GM23338 (cell line): Measurements from ENCODE around the gene EPHA6.

Source experiments
- EZH2 ChIP-seq: fragments of 200-600 bp; sonication (generic); IDR thresholded peaks from one replicate; pipeline ENCODE4 v1.8.0; 2017; ENCODE audit warnings: antibody characterized with exemption, mild to moderate bottlenecking, low read depth; ENCODE audit not compliant: unreplicated experiment
- EZH2phosphoT487 ChIP-seq: fragments of 200-600 bp; sonication (generic); IDR thresholded peaks from one replicate; pipeline ENCODE4 v1.8.1; 2018; ENCODE audit warnings: antibody characterized with exemption; ENCODE audit not compliant: unreplicated experiment
- JUNB ChIP-seq: IDR thresholded peaks from one replicate; pipeline ENCODE4 v1.6.1; 2016; ENCODE audit warnings: antibody characterized with exemption; ENCODE audit not compliant: unreplicated experiment
- NANOG ChIP-seq: IDR thresholded peaks from 2 replicates; pipeline ENCODE4 v1.6.1; 2016; ENCODE audit warnings: antibody characterized with exemption, borderline replicate concordance
- POLR2AphosphoS5 ChIP-seq: IDR thresholded peaks from 2 replicates; pipeline ENCODE4 v1.6.1; 2016; ENCODE audit warnings: antibody characterized with exemption, low read depth
- REST ChIP-seq: IDR thresholded peaks from one replicate; pipeline ENCODE4 v1.6.1; 2018; ENCODE audit warnings: antibody characterized with exemption; ENCODE audit not compliant: unreplicated experiment
- TF ChIP-seq, protein P1 (sequence below), 2 experiments: fragments of 200-600 bp in 1 of 2; sonication (generic) in 1 of 2; conservative IDR thresholded peaks; 2 replicates each; pipeline versions ENCODE4 v1.5.1 to v1.6.1; 2016 to 2017; ENCODE audit warnings: antibody characterized with exemption in 2 of 2, low read depth in 2 of 2, mild to moderate bottlenecking in 2 of 2, moderate library complexity in 1 of 2

DNA sequence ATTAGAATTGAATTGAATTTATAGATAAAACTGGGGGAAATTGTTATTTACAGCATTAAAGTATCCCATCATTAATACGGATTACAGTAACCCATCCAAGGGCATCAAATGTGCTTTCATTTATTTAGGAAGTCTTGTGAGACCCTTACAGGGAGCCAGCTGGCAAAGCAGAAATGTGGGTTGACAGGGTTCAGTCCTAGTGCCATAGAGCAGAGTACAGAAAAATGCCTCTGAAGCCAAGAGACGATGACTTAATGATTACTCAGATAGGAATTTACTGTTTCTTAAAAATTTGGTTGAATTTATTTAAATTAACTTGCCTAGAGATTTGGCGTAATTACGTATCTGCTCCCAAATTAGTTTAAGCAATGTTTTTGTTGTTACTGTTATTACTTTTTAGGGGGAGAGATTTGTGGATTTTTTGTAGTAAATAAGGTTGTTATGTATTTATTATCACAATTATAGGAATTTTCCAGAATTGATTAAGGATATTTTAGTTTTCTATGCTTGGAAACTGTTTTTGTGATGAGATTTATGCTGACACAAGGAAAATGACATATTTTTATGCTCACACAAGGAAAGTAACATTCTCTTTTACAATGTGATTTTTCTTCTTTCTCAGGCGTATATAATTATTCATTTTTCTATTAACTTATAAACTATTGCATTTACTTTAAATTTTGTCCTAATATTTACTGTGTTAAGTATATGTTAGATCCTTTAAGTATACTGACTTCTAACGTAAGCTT lies 152.0 kb downstream of the EPHA6 start:
- TF ChIP-seq, protein P1, sequence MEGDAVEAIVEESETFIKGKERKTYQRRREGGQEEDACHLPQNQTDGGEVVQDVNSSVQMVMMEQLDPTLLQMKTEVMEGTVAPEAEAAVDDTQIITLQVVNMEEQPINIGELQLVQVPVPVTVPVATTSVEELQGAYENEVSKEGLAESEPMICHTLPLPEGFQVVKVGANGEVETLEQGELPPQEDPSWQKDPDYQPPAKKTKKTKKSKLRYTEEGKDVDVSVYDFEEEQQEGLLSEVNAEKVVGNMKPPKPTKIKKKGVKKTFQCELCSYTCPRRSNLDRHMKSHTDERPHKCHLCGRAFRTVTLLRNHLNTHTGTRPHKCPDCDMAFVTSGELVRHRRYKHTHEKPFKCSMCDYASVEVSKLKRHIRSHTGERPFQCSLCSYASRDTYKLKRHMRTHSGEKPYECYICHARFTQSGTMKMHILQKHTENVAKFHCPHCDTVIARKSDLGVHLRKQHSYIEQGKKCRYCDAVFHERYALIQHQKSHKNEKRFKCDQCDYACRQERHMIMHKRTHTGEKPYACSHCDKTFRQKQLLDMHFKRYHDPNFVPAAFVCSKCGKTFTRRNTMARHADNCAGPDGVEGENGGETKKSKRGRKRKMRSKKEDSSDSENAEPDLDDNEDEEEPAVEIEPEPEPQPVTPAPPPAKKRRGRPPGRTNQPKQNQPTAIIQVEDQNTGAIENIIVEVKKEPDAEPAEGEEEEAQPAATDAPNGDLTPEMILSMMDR (conservative IDR thresholded peaks at IDR 0.05; ENCODE audit: low read depth in 2 of 2), result no peak
- no peak for TF ChIP-seq POLR2AphosphoS5
- no peak for TF ChIP-seq REST
- TF ChIP-seq EZH2, result no peak
- no peak for TF ChIP-seq EZH2phosphoT487
- no peak for TF ChIP-seq NANOG
- no peak for TF ChIP-seq JUNB
